Esophagus squamous epithelium (tissue), 5 donors: ENCODE results near the gene MMP8. TPM values are rescaled to one million over a fixed set of nuclear protein-coding genes. Genes with fewer than 3 reads are reported as not detected.

ENCODE experiments used
- DNase-seq: peaks from one replicate; lab custom pipeline; 2025; lab: John Stamatoyannopoulos, UW
- H3K27ac ChIP-seq, 4 donors: fragments of 200-600 bp; sonication (generic); one replicate each; pipeline ENCODE4 v1.5.1; 2016 to 2019; ENCODE audit warnings: mild to moderate bottlenecking in 1 of 4
- H3K27me3 ChIP-seq, 4 donors: fragments of 200-600 bp; sonication (generic); 1 replicate in 3 of 4; 2 replicates in 1 of 4; pipeline versions ENCODE4 v1.5.1 to v1.6.0; 2017 to 2021; ENCODE audit warnings: antibody characterized with exemption in 1 of 4
- H3K36me3 ChIP-seq, 3 donors: fragments of 200-600 bp; sonication (generic); one replicate each; pipeline ENCODE4 v1.5.1; 2016 to 2019
- H3K4me1 ChIP-seq, 3 donors: fragments of 200-600 bp; sonication (generic); one replicate each; pipeline ENCODE4 v1.5.1; 2017 to 2019
- H3K4me3 ChIP-seq, 4 donors: fragments of 200-600 bp; sonication (generic); 1 replicate in 3 of 4; 2 replicates in 1 of 4; pipeline ENCODE4 v1.5.1; 2016 to 2019; ENCODE audit warnings: mild to moderate bottlenecking in 2 of 4, moderate library complexity in 1 of 4
- H3K9me3 ChIP-seq, 3 donors: fragments of 200-600 bp; sonication (generic); one replicate each; pipeline ENCODE4 v1.5.1; 2016 to 2019
- CTCF ChIP-seq, 6 experiments: fragments of 450-650 bp in 4 of 6; fragments of 200-600 bp in 2 of 6; sonication (generic) in 2 of 6; IDR thresholded peaks; one replicate each; pipeline ENCODE4 v1.5.1; 2016 to 2019; ENCODE audit warnings: antibody characterized with exemption in 6 of 6, mild to moderate bottlenecking in 4 of 6, moderate library complexity in 4 of 6
- POLR2A ChIP-seq, 4 donors: fragments of 450-650 bp; IDR thresholded peaks; one replicate each; pipeline ENCODE4 v1.6.1; 2017; ENCODE audit warnings: antibody characterized with exemption in 4 of 4, mild to moderate bottlenecking in 4 of 4, moderate library complexity in 3 of 4
- WGBS, 2 donors: methylation state at CpG; one replicate each; pipeline ENCODE4 v1.1.5; 2018; 5-methylcytosine and 5-hydroxymethylcytosine counted together
- intact Hi-C: fragments of 100-400 bp; cut with DNase I; formaldehyde crosslinking; loops from one replicate; pipeline ENCODE4 v1.15.0; 2022
- total RNA-seq, 4 donors: library from RNA; depleted of rRNA; stranded (reverse); fragments of >200 nt; gene quantifications; one replicate each; pipeline ENCODE4 v1.1.0, GENCODE V29; 2016
- donor health status: DM: yes; HTN: yes; CAD: no.

Gene MMP8
- not detected for total RNA-seq

GRCh38 chr11:102724904-102725500 lies at the start of gene MMP8:
TSS of gene MMP8 (minus strand) at chr11:102724954. CDS start at chr11:102724855, 99 bp downstream.
- H3K27ac ChIP-seq: no peak within 1 kb of the TSS
- intact Hi-C loops: no loop called here
- TF ChIP-seq CTCF (IDR thresholded peaks at IDR 0.05) (no peak), POLR2A (IDR thresholded peaks at IDR 0.05) (no peak)
- no peak within 1 kb of the TSS for H3K4me3 ChIP-seq
- H3K27me3 ChIP-seq: no peaks in the 10 kb centered on the region
- WGBS, 2 donors: 36 to 54% methylated on average over 2 of the region's 2 CpGs
- no peaks in the 10 kb centered on the region for H3K36me3 ChIP-seq
- no peaks in the 10 kb centered on the region for H3K9me3 ChIP-seq
- no peak for DNase-seq
- H3K4me1 ChIP-seq: no peaks in the 10 kb centered on the region

- no peaks in the 10 kb centered on the region for H3K36me3 ChIP-seq
- H3K4me1 ChIP-seq: no peaks in the 10 kb centered on the region
- H3K27ac ChIP-seq: no peak overlapping the region
- no peak for DNase-seq
- H3K4me3 ChIP-seq: no peak overlapping the region
- TF ChIP-seq CTCF (IDR thresholded peaks at IDR 0.05) (no peak), POLR2A (IDR thresholded peaks at IDR 0.05) (no peak)
- intact Hi-C loops: no loop called here
- 66 to 80% methylated on average over 4 of the region's 4 CpGs for WGBS, 2 donors
- H3K9me3 ChIP-seq: no peaks in the 10 kb centered on the region
- peaks cover 0 to 21% (median 0%) of the 10 kb centered on the region in 4 donors for H3K27me3 ChIP-seq
These were observed 48.6 kb upstream of the MMP8 start for GRCh38 chr11:102773386-102773785.

- Histone ChIP-seq H3K27ac (no peak overlapping the region), H3K36me3 (no peaks in the 10 kb centered on the region), H3K9me3 (no peaks in the 10 kb centered on the region), H3K4me3 (no peak overlapping the region), H3K4me1 (no peaks in the 10 kb centered on the region), H3K27me3 (peaks cover 0 to 18% (median 0%) of the 10 kb centered on the region in 4 donors)
- intact Hi-C loops: no loop called here
- TF ChIP-seq CTCF (IDR thresholded peaks at IDR 0.05) (no peak), POLR2A (IDR thresholded peaks at IDR 0.05) (no peak)
- DNase-seq: no peak
- 20 to 57% methylated on average over 1 of the region's 1 CpG for WGBS, 2 donors
These were observed 46.6 kb upstream of the MMP8 start for GRCh38 chr11:102771351-102771750.

- H3K36me3 ChIP-seq: no peaks in the 10 kb centered on the region
- no peaks in the 10 kb centered on the region for H3K9me3 ChIP-seq
- H3K4me3 ChIP-seq: no peak overlapping the region
- intact Hi-C loops: no loop called here
- no peak overlapping the region for H3K27ac ChIP-seq
- peaks cover 0 to 20% (median 0%) of the 10 kb centered on the region in 4 donors for H3K27me3 ChIP-seq
- TF ChIP-seq CTCF (IDR thresholded peaks at IDR 0.05) (no peak), POLR2A (IDR thresholded peaks at IDR 0.05) (no peak)
- no peaks in the 10 kb centered on the region for H3K4me1 ChIP-seq
- DNase-seq: no peak
These were observed 45.4 kb upstream of the MMP8 start for GRCh38 chr11:102770191-102770590.

- intact Hi-C loops: no loop called here
- H3K36me3 ChIP-seq: no peaks in the 10 kb centered on the region
- no peaks in the 10 kb centered on the region for H3K4me1 ChIP-seq
- 74 to 87% methylated on average over 14 to 18 of the region's 18 CpGs for WGBS, 2 donors
- H3K27me3 ChIP-seq: peaks cover 0 to 32% (median 0%) of the 10 kb centered on the region in 4 donors
- H3K9me3 ChIP-seq: no peaks in the 10 kb centered on the region
- no peak for DNase-seq
- H3K4me3 ChIP-seq: no peak overlapping the region
- H3K27ac ChIP-seq: no peak overlapping the region
- TF ChIP-seq POLR2A (IDR thresholded peaks at IDR 0.05): no peak
- no peak for TF ChIP-seq CTCF (IDR thresholded peaks at IDR 0.05)
These were observed 43.0 kb upstream of the MMP8 start for GRCh38 chr11:102767800-102768199.
